ENCODE data around the gene CZIB.

DNA sequence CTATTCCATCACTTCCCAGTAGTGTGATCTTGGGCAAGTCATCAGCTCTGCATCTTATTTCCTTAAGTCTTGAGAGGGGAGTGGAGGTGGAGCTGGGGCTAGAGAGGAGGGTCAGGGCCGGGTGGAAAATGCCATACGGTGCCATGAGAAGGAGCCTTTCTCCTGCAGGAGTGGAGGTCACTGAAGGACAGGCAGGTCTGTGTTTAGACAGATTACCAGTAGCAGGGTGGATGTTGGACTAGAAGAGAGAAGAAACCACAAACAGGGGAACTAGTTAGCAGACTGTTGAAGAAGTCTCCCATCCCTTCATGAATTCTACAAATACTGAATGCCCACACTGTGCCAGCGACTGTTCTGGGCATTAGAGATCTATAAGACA, 37.7 kb downstream of the CZIB start:
- TF ChIP-seq EZH2 (IDR thresholded peaks at IDR 0.05; ENCODE audit: borderline replicate concordance, low read depth, low read length, poor library complexity, severe bottlenecking), result no peak
- TF ChIP-seq, protein P1, sequence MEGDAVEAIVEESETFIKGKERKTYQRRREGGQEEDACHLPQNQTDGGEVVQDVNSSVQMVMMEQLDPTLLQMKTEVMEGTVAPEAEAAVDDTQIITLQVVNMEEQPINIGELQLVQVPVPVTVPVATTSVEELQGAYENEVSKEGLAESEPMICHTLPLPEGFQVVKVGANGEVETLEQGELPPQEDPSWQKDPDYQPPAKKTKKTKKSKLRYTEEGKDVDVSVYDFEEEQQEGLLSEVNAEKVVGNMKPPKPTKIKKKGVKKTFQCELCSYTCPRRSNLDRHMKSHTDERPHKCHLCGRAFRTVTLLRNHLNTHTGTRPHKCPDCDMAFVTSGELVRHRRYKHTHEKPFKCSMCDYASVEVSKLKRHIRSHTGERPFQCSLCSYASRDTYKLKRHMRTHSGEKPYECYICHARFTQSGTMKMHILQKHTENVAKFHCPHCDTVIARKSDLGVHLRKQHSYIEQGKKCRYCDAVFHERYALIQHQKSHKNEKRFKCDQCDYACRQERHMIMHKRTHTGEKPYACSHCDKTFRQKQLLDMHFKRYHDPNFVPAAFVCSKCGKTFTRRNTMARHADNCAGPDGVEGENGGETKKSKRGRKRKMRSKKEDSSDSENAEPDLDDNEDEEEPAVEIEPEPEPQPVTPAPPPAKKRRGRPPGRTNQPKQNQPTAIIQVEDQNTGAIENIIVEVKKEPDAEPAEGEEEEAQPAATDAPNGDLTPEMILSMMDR (conservative IDR thresholded peaks at IDR 0.05; ENCODE audit: low read depth, low read length), result no peak

Measured in A673 (cell line).